Caco-2 (cell line): ENCODE data around the gene LRRC41. TPM values are rescaled to one million over a fixed set of nuclear protein-coding genes. Genes with fewer than 3 reads are reported as not detected.

Experiments
- BruUV-seq: library from RNA; stranded (reverse); fragments of 400-500 nt; replicated peaks from 2 replicates; lab custom pipeline; 2021; lab: Mats Ljungman, UMichigan
- CTCF ChIA-PET: fragments of 300-600 bp; sonication (Branson Sonifier 250); formaldehyde crosslinking; loops from one replicate; lab custom pipeline; 2022; ENCODE audit warnings: antibody characterized with exemption; lab: Charles Lee
- POLR2A ChIA-PET: fragments of 300-600 bp; sonication (Branson Sonifier 250); formaldehyde crosslinking; loops from one replicate; lab custom pipeline; 2022; ENCODE audit warnings: antibody characterized with exemption; lab: Charles Lee
- DNase-seq, 2 experiments: peaks; one replicate each; pipeline versions ENCODE4 v3.0.0 to v3.0.0-alpha.2; 2020 to 2022
- H3K27me3 ChIP-seq: replicated peaks from 2 replicates; pipeline ENCODE4 v1.6.0; 2011; ENCODE audit warnings: low read length; ENCODE audit not compliant: control insufficient read depth, insufficient read depth
- H3K36me3 ChIP-seq: 2 replicates; pipeline ENCODE4 v1.5.1; 2011; ENCODE audit warnings: low read length; ENCODE audit not compliant: control insufficient read depth, insufficient read depth
- H3K4me1 ChIP-seq: fragments of 250-450 bp; sonication (Bioruptor Pico); 2 replicates; pipeline ENCODE4 v1.5.1; 2020; ENCODE audit warnings: mild to moderate bottlenecking
- H3K4me3 ChIP-seq: 2 replicates; pipeline ENCODE4 v1.5.1; 2011; ENCODE audit warnings: low read depth, mild to moderate bottlenecking, control low read depth, low read length
- H3K9me3 ChIP-seq: fragments of 250-450 bp; sonication (Bioruptor Pico); 2 replicates; pipeline ENCODE4 v1.5.1; 2020; ENCODE audit warnings: mild to moderate bottlenecking, moderate library complexity
- H3K27ac Mint-ChIP-seq: one replicate; pipeline ENCODE4 v1.8.0; 2022; ENCODE audit warnings: mixed read lengths; ENCODE audit not compliant: unreplicated experiment
- H3K27me3 Mint-ChIP-seq: one replicate; pipeline ENCODE4 v1.8.0; 2022; ENCODE audit warnings: mixed read lengths; ENCODE audit not compliant: insufficient read depth, unreplicated experiment
- H3K36me3 Mint-ChIP-seq: one replicate; pipeline ENCODE4 v1.8.0; 2022; ENCODE audit warnings: mild to moderate bottlenecking, mixed read lengths; ENCODE audit not compliant: insufficient read depth, unreplicated experiment
- H3K4me1 Mint-ChIP-seq: one replicate; pipeline ENCODE4 v1.8.0; 2022; ENCODE audit warnings: low read depth, mixed read lengths; ENCODE audit not compliant: unreplicated experiment
- H3K4me3 Mint-ChIP-seq: one replicate; pipeline ENCODE4 v1.8.0; 2022; ENCODE audit warnings: mild to moderate bottlenecking, moderate library complexity, mixed read lengths; ENCODE audit not compliant: unreplicated experiment
- H3K9me3 Mint-ChIP-seq: one replicate; pipeline ENCODE4 v1.8.0; 2022; ENCODE audit warnings: mixed read lengths; ENCODE audit not compliant: unreplicated experiment
- intact Hi-C: fragments of 100-400 bp; cut with micrococcal nuclease; formaldehyde crosslinking; loops from one replicate; pipeline ENCODE4 v1.10.0; 2022; ENCODE audit not compliant: unreplicated experiment
- total RNA-seq: library from RNA; stranded (reverse); gene quantifications from 2 replicates; pipeline ENCODE4 v1.2.3, GENCODE V29; 2022
- TF ChIP-seq, protein P1 (sequence below), 2 experiments: fragments of 200-600 bp in 1 of 2; IDR thresholded peaks; 1 replicate in 1 of 2; 2 replicates in 1 of 2; pipeline versions ENCODE4 v1.5.1 to v1.8.0; 2011 to 2022; ENCODE audit warnings: antibody characterized with exemption in 1 of 2, control low read depth in 1 of 2, inconsistent platforms in 1 of 2, low read depth in 1 of 2, low read length in 1 of 2, mild to moderate bottlenecking in 1 of 2, moderate library complexity in 1 of 2; ENCODE audit not compliant: insufficient read depth in 1 of 2, severe bottlenecking in 1 of 2, unreplicated experiment in 1 of 2

The LRRC41 gene
- total RNA-seq, 1 experiment from 2014 or later: 41.7 TPM

DNA sequence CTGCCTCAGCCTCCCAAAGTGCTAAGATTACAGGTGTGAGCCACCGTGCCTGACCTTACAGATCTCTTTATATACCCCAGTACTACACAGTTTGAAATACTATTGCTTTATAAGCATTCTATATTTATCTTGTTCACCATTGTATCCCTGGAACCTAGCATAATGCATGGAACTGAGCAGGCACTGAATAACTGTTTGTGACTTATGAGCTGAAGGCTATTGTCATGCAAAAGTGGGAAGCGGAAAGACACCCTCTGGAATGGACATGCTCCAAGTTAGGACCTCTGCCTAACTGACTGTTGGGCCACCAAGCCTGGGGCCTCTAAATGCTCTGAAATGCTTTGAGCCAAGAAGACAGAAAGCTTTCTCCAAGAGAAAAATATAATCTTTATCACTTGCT lies 8.1 kb downstream of the LRRC41 start:
- H3K4me1 ChIP-seq: peaks cover 6% of the 10 kb centered on the region; the same call in 1 of the 2 replicates
- BruUV-seq: no TSS peak
- POLR2A ChIA-PET: no interaction called here
- H3K9me3 ChIP-seq: no peaks in the 10 kb centered on the region
- TF ChIP-seq, protein P1, sequence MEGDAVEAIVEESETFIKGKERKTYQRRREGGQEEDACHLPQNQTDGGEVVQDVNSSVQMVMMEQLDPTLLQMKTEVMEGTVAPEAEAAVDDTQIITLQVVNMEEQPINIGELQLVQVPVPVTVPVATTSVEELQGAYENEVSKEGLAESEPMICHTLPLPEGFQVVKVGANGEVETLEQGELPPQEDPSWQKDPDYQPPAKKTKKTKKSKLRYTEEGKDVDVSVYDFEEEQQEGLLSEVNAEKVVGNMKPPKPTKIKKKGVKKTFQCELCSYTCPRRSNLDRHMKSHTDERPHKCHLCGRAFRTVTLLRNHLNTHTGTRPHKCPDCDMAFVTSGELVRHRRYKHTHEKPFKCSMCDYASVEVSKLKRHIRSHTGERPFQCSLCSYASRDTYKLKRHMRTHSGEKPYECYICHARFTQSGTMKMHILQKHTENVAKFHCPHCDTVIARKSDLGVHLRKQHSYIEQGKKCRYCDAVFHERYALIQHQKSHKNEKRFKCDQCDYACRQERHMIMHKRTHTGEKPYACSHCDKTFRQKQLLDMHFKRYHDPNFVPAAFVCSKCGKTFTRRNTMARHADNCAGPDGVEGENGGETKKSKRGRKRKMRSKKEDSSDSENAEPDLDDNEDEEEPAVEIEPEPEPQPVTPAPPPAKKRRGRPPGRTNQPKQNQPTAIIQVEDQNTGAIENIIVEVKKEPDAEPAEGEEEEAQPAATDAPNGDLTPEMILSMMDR (IDR thresholded peaks at IDR 0.05; ENCODE audit: insufficient read depth in 1 of 2, low read depth in 1 of 2, low read length in 1 of 2, severe bottlenecking in 1 of 2, unreplicated experiment in 1 of 2): no peak
- intact Hi-C loops: no loop called here
- no peaks in the 10 kb centered on the region for H3K27me3 ChIP-seq
- no peak overlapping the region for H3K4me3 Mint-ChIP-seq
- H3K36me3 ChIP-seq: no peaks in the 10 kb centered on the region
- peaks cover 45% of the 10 kb centered on the region for H3K36me3 Mint-ChIP-seq
- no peak overlapping the region for H3K4me3 ChIP-seq
- CTCF ChIA-PET: no interaction called here
- no peak for DNase-seq
- H3K4me1 Mint-ChIP-seq: peaks cover 1% of the 10 kb centered on the region
- H3K27ac Mint-ChIP-seq: no peak overlapping the region
- H3K27me3 Mint-ChIP-seq: no peaks in the 10 kb centered on the region
- no peaks in the 10 kb centered on the region for H3K9me3 Mint-ChIP-seq

DNA sequence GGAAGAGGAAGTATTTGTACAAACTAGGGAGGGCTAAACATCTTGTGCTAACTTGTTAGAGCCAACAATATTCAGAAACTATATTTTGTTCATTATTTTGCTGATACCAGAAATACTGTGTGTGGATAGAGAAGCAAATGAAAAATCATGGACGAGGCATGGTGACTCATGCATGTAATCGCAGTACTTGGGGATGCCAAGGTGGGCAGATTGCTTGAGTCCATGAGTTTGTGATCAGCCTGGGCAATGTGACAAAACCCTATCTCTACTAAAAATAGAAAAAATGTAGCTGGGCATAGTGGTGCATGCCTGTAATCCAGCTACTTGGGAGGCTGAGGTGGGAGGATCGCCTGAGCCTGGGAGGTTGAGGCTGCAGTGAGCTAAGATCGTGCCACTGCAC lies 13.4 kb downstream of the LRRC41 start:
- ChIA-PET POLR2A (no interaction called here), CTCF (no interaction called here)
- H3K9me3 ChIP-seq: no peaks in the 10 kb centered on the region
- intact Hi-C loops: loop anchor here (10.0 kb wide), 1 partner anchor 55 kb away; the partner anchor contains the start of gene NSUN4
- H3K27me3 ChIP-seq: no peaks in the 10 kb centered on the region
- Mint-ChIP-seq H3K27me3 (no peaks in the 10 kb centered on the region), H3K36me3 (peaks cover 59% of the 10 kb centered on the region), H3K4me3 (no peak overlapping the region), H3K9me3 (no peaks in the 10 kb centered on the region), H3K27ac (no peak overlapping the region), H3K4me1 (peaks cover 8% of the 10 kb centered on the region)
- no peak for DNase-seq
- BruUV-seq: no TSS peak
- H3K36me3 ChIP-seq: no peaks in the 10 kb centered on the region; the same call in 1 of the 2 replicates
- no peak overlapping the region for H3K4me3 ChIP-seq
- peaks cover 11% of the 10 kb centered on the region for H3K4me1 ChIP-seq
- TF ChIP-seq, protein P1 (IDR thresholded peaks at IDR 0.05; ENCODE audit: insufficient read depth in 1 of 2, low read depth in 1 of 2, low read length in 1 of 2, severe bottlenecking in 1 of 2, unreplicated experiment in 1 of 2): no peak

DNA sequence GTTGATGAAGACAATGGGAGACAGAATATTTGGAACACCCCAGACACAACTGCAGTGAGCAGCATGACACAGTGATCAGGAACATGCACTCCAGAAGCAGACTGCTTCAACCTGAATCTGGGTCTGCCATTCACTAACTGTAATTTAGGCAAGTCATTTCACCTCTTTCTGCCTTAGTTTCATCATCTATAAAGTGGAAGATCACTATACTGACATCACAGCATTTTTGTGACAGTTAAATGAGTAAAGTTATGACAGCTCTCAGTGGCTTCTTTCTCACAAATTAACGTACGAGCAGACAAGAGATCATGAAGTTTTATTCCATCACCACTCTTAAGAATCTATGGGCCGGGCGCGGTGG lies 14.3 kb downstream of the LRRC41 start:
- no peaks in the 10 kb centered on the region for H3K9me3 ChIP-seq
- no TSS peak for BruUV-seq
- no peak for DNase-seq
- Mint-ChIP-seq H3K4me3 (no peak overlapping the region), H3K4me1 (peaks cover 16% of the 10 kb centered on the region), H3K27ac (peak overlapping the region; percentile 11), H3K36me3 (peaks cover 61% of the 10 kb centered on the region), H3K9me3 (no peaks in the 10 kb centered on the region), H3K27me3 (no peaks in the 10 kb centered on the region)
- ChIA-PET CTCF (no interaction called here), POLR2A (no interaction called here)
- TF ChIP-seq, protein P1 (IDR thresholded peaks at IDR 0.05; ENCODE audit: insufficient read depth in 1 of 2, low read depth in 1 of 2, low read length in 1 of 2, severe bottlenecking in 1 of 2, unreplicated experiment in 1 of 2): no peak
- no peaks in the 10 kb centered on the region; the same call in 1 of the 2 replicates for H3K36me3 ChIP-seq
- H3K4me1 ChIP-seq: peaks cover 18% of the 10 kb centered on the region
- H3K27me3 ChIP-seq: no peaks in the 10 kb centered on the region
- intact Hi-C loops: loop anchor here (10.0 kb wide), 1 partner anchor 56 kb away; the partner anchor contains the start of gene NSUN4
- H3K4me3 ChIP-seq: no peak overlapping the region
